CD4-positive, alpha-beta memory T cell (primary cell): ENCODE results near the gene ATP6V0E2. TPM values are rescaled to one million over a fixed set of nuclear protein-coding genes. Genes with fewer than 3 reads are reported as not detected.

ENCODE experiments used
- CTCF ChIA-PET: fragments of 350-600 bp; sonication (Branson Sonifier 250); formaldehyde crosslinking; loops from one replicate; lab custom pipeline; 2021; ENCODE audit warnings: inconsistent platforms; ENCODE audit not compliant: partially characterized antibody; lab: Charles Lee
- POLR2A ChIA-PET: fragments of 350-600 bp; sonication (Branson Sonifier 250); formaldehyde crosslinking; loops from one replicate; lab custom pipeline; 2021; ENCODE audit not compliant: partially characterized antibody; lab: Charles Lee
- DNase-seq, 5 donors: peaks; one replicate each; pipeline versions ENCODE4 v3.0.0 to v3.0.0-alpha.2; 2020 to 2022; ENCODE audit warnings: mixed read lengths in 1 of 5
- H3K27ac ChIP-seq: one replicate; pipeline ENCODE4 v1.7.0; 2013; ENCODE audit warnings: low read depth, low read length
- H3K27me3 ChIP-seq: 2 replicates; pipeline ENCODE4 v1.7.0; 2013; ENCODE audit warnings: mild to moderate bottlenecking, low read length, moderate library complexity; ENCODE audit not compliant: insufficient read depth
- H3K36me3 ChIP-seq: 2 replicates; pipeline ENCODE4 v1.7.0; 2013; ENCODE audit warnings: mild to moderate bottlenecking, low read length, moderate library complexity; ENCODE audit not compliant: insufficient read depth
- H3K4me1 ChIP-seq: 2 replicates; pipeline ENCODE4 v1.7.0; 2013; ENCODE audit warnings: mild to moderate bottlenecking, low read length, moderate library complexity; ENCODE audit not compliant: insufficient read depth
- H3K4me3 ChIP-seq, 2 donors: one replicate each; pipeline ENCODE4 v1.7.0; 2013; ENCODE audit warnings: low read length in 2 of 2, mild to moderate bottlenecking in 1 of 2
- H3K9me3 ChIP-seq, 2 donors: one replicate each; pipeline ENCODE4 v1.7.0; 2013; ENCODE audit warnings: low read length in 2 of 2, control low read depth in 1 of 2; ENCODE audit not compliant: control insufficient read depth in 1 of 2
- H3K27ac Mint-ChIP-seq, 7 donors: one replicate each; pipeline ENCODE4 v1.8.0; 2020 to 2021; ENCODE audit warnings: mixed read lengths in 7 of 7, mild to moderate bottlenecking in 6 of 7, inconsistent platforms in 3 of 7, moderate library complexity in 3 of 7
- H3K27me3 Mint-ChIP-seq, 2 donors: one replicate each; pipeline ENCODE4 v1.8.0; 2020 to 2021; ENCODE audit warnings: mixed read lengths in 2 of 2
- H3K36me3 Mint-ChIP-seq, 2 donors: one replicate each; pipeline ENCODE4 v1.8.0; 2020 to 2021; ENCODE audit warnings: mixed read lengths in 2 of 2, inconsistent platforms in 1 of 2, mild to moderate bottlenecking in 1 of 2
- H3K4me1 Mint-ChIP-seq, 4 donors: one replicate each; pipeline ENCODE4 v1.8.0; 2020 to 2021; ENCODE audit warnings: mixed read lengths in 4 of 4, mild to moderate bottlenecking in 1 of 4
- H3K4me3 Mint-ChIP-seq, 8 donors: one replicate each; pipeline ENCODE4 v1.8.0; 2020 to 2021; ENCODE audit warnings: mixed read lengths in 8 of 8, mild to moderate bottlenecking in 7 of 8, moderate library complexity in 6 of 8, inconsistent platforms in 3 of 8
- H3K9me3 Mint-ChIP-seq, 8 donors: one replicate each; pipeline ENCODE4 v1.8.0; 2020 to 2021; ENCODE audit warnings: mixed read lengths in 8 of 8, mild to moderate bottlenecking in 5 of 8, inconsistent platforms in 3 of 8, moderate library complexity in 1 of 8
- intact Hi-C: fragments of 100-400 bp; cut with micrococcal nuclease; formaldehyde crosslinking; loops from one replicate; pipeline ENCODE4 v1.15.1; 2023
- polyA plus RNA-seq, 2 donors: library from polyadenylated mRNA; unstranded; fragments of 300-500 nt; fragmentation: Illumina TruSeq; gene quantifications; one replicate each; pipeline ENCODE4 v1.2.3, GENCODE V29; 2021
- total RNA-seq, 2 experiments: library from RNA; stranded (reverse); gene quantifications; one replicate each; pipeline ENCODE4 v1.2.3, GENCODE V29; 2021

Gene ATP6V0E2
- total RNA-seq = 10 to 100 TPM; 64.6 to 65.3 TPM
- polyA plus RNA-seq = 100 to 1,000 TPM; 144 to 163 TPM

DNA sequence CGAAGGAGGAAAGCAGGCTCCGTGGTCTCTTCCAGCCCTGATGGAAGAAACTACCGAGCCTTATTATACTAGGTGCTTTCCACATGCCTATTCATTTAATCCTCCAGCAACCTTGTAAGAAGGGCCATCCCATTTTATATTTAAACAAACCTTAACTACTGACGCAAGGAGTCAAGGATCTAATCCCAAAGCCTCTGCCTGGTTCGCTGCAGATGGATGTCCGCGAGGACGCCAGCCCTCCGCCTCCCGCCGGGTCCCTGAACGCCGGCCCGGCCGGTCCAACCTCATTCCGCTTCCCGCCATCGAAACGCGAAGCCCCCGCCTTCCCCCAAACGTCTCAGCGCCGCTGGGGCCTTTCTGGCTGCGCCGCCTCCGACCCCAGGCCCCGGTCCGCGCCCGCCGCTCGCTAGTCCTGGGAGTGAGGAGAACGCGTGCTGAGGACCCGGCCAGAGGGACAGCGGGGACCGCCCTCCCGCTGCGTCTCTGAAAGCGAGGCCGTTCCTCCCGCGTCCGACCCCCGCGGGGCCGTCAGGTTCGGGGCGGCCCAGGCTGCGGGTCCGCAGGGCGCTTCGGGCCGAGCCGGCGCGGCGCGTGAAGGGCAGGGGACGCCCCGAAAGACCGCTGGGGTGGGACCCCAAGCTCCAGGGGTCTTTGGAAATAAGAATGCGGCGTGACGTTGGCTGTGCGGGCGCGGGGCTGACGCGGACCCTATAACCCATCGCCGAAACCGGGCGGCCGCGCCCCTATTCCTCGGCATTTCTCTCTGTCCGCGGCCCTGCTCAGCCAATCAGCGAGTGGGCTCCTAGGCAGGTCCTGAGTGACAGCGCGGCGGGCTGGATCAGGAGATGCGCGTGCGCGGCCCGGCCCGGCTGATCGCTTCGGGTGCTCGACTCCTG, at the start of gene ATP6V0E2:
Gene ATP6V0E2 (plus strand): TSS at position 896 of the 896 bp plus-strand sequence. CDS start 97 bp downstream, outside the sequence.
- peak within 1 kb of the TSS; percentile 85 to 93 (median 90) for H3K4me3 Mint-ChIP-seq
- peak within 1 kb of the TSS; percentile 89 to 93 (median 92) for H3K27ac Mint-ChIP-seq
- ChIA-PET CTCF (interaction anchor here (1.2 kb wide), 1 partner anchor 34 kb away, joined by 3 read pairs; no protein-coding TSS in a partner anchor), POLR2A (interaction anchor here (1.0 to 2.9 kb wide), 3 partner anchors 8 to 34 kb away, joined by 3 to 18 read pairs (median 5); partner anchors contain the start of gene ZNF862)
- H3K9me3 Mint-ChIP-seq = no peaks in the 10 kb centered on the region
- Histone ChIP-seq H3K4me3 (peak within 1 kb of the TSS; percentile 61 to 82), H3K4me1 (peaks cover 83% of the 10 kb centered on the region), H3K27me3 (no peaks in the 10 kb centered on the region), H3K27ac (peak within 1 kb of the TSS; percentile 78), H3K36me3 (peaks cover 4% of the 10 kb centered on the region), H3K9me3 (no peaks in the 10 kb centered on the region)
- H3K27me3 Mint-ChIP-seq = no peaks in the 10 kb centered on the region
- peaks cover 63 to 76% (median 66%) of the 10 kb centered on the region in 4 donors for H3K4me1 Mint-ChIP-seq
- intact Hi-C loops = loop anchor here (1.0 to 2.0 kb wide), 4 partner anchors 8 to 158 kb away; partner anchors contain the start of genes ZNF467 and ZNF862
- peak; percentile 88 to 91 (median 90) for DNase-seq
- H3K36me3 Mint-ChIP-seq = peaks cover 11 to 23% of the 10 kb centered on the region in 2 donors

GRCh38 chr7:149824301-149824741, 49.4 kb upstream of the ATP6V0E2 start:
- Mint-ChIP-seq H3K4me3 (no peak overlapping the region), H3K4me1 (peaks cover 0 to 4% (median 0%) of the 10 kb centered on the region in 4 donors), H3K27me3 (peaks cover 0 to 2% of the 10 kb centered on the region in 2 donors), H3K36me3 (no peaks in the 10 kb centered on the region), H3K27ac (no peak overlapping the region), H3K9me3 (no peaks in the 10 kb centered on the region)
- Histone ChIP-seq H3K36me3 (no peaks in the 10 kb centered on the region), H3K27me3 (no peaks in the 10 kb centered on the region), H3K4me1 (no peaks in the 10 kb centered on the region), H3K4me3 (no peak overlapping the region), H3K27ac (no peak overlapping the region), H3K9me3 (no peaks in the 10 kb centered on the region)
- intact Hi-C loops = no loop called here
- ChIA-PET CTCF (no interaction called here), POLR2A (no interaction called here)
- no peak for DNase-seq

- Histone ChIP-seq H3K4me3 (no peak overlapping the region), H3K27ac (no peak overlapping the region), H3K36me3 (no peaks in the 10 kb centered on the region), H3K9me3 (no peaks in the 10 kb centered on the region), H3K27me3 (no peaks in the 10 kb centered on the region), H3K4me1 (no peaks in the 10 kb centered on the region)
- ChIA-PET CTCF (no interaction called here), POLR2A (no interaction called here)
- intact Hi-C loops = no loop called here
- H3K27ac Mint-ChIP-seq = no peak overlapping the region
- no peak for DNase-seq
- no peaks in the 10 kb centered on the region for H3K9me3 Mint-ChIP-seq
- peaks cover 0 to 2% of the 10 kb centered on the region in 2 donors for H3K27me3 Mint-ChIP-seq
- H3K36me3 Mint-ChIP-seq = no peaks in the 10 kb centered on the region
- H3K4me3 Mint-ChIP-seq = no peak overlapping the region
- H3K4me1 Mint-ChIP-seq = peaks cover 0 to 4% (median 0%) of the 10 kb centered on the region in 4 donors
Measured at GRCh38 chr7:149824748-149825566, 48.8 kb upstream of the ATP6V0E2 start.

DNA sequence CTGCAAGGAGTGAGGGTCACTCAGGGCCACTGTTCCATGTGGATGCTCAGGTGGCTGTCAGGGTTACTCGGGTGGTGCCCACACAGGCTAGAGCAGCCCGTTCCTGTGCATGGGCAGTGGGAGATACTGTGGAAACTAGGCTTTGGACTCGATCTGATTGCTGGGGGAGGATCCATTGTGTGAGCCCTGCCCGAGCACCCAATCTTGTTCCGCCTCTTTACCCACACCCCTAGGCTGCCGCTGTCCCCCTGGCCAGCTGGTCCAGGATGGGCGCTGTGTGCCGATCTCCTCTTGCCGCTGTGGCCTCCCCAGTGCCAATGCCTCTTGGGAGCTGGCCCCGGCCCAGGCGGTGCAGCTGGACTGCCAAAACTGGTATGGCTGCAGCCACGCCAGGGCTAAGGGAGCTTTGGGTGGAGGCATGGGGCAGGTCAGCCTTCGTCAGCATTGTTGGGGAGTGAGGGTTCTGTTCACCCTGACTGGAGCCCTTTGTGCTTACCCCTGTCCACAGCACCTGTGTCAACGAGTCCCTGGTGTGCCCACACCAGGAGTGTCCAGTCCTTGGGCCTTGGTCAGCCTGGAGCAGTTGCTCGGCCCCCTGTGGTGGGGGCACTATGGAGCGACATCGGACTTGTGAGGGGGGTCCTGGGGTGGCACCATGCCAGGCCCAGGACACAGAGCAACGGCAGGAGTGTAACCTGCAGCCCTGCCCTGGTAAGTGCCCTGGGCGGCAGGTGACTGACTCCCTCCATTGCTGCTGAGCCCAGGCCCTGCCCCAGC, 48.0 kb upstream of the ATP6V0E2 start:
- Histone ChIP-seq H3K27me3 (no peaks in the 10 kb centered on the region), H3K4me1 (no peaks in the 10 kb centered on the region), H3K4me3 (no peak overlapping the region), H3K27ac (no peak overlapping the region), H3K36me3 (no peaks in the 10 kb centered on the region), H3K9me3 (no peaks in the 10 kb centered on the region)
- H3K27ac Mint-ChIP-seq = no peak overlapping the region
- H3K4me1 Mint-ChIP-seq = peaks cover 0 to 4% (median 0%) of the 10 kb centered on the region in 4 donors
- H3K4me3 Mint-ChIP-seq = no peak overlapping the region
- ChIA-PET POLR2A (no interaction called here), CTCF (no interaction called here)
- intact Hi-C loops = no loop called here
- DNase-seq = no peak
- no peaks in the 10 kb centered on the region for H3K36me3 Mint-ChIP-seq
- no peaks in the 10 kb centered on the region for H3K9me3 Mint-ChIP-seq
- H3K27me3 Mint-ChIP-seq = peaks cover 0 to 2% of the 10 kb centered on the region in 2 donors

GRCh38 chr7:149826344-149827088, 47.3 kb upstream of the ATP6V0E2 start:
- Mint-ChIP-seq H3K36me3 (no peaks in the 10 kb centered on the region), H3K27ac (no peak overlapping the region), H3K4me3 (no peak overlapping the region), H3K4me1 (peaks cover 0 to 4% (median 0%) of the 10 kb centered on the region in 4 donors), H3K27me3 (peaks cover 0 to 2% of the 10 kb centered on the region in 2 donors), H3K9me3 (no peaks in the 10 kb centered on the region)
- Histone ChIP-seq H3K27me3 (no peaks in the 10 kb centered on the region), H3K4me3 (no peak overlapping the region), H3K4me1 (no peaks in the 10 kb centered on the region), H3K9me3 (no peaks in the 10 kb centered on the region), H3K27ac (no peak overlapping the region), H3K36me3 (no peaks in the 10 kb centered on the region)
- ChIA-PET POLR2A (no interaction called here), CTCF (no interaction called here)
- intact Hi-C loops = no loop called here
- DNase-seq = no peak
